ENCODE results near the gene FAM174C. TPM values are rescaled to one million over a fixed set of nuclear protein-coding genes. Genes with fewer than 3 reads are reported as not detected.

The FAM174C gene
- total RNA-seq (2022; extraction: Qiagen RNA extraction): 45.2 to 91.9 TPM (median 83.0 TPM) in 5 replicates

DNA sequence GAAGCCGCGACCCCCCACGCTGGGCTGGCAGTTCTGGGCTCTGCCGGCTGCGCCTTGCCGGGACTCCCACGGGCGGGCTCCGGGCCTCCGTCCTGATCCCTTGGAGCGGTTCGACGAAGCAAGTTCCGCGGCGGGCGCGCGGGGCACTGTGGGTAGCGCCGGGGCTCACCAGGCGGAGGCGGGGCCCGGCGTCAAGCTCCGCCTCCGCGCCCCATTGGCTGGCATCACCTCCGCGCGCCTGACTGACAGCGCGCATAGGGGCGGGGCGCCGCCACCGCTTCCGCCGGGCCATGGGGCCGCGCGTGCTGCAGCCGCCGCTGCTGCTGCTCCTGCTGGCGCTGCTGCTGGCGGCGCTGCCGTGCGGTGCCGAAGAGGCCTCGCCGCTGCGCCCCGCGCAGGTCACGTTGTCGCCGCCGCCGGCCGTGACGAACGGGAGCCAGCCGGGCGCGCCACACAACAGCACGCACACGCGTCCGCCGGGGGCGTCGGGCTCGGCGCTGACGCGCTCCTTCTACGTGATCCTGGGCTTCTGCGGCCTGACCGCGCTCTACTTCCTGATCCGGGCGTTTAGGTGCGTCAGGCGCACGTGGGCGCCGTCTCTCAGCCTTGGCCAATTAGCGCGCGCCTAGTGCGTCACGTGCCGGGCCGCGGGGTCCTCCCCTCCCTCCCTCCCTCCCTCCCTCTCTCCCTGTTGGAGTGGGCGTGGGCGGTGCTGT lies at the start of gene FAM174C:
Gene FAM174C (plus strand): TSS at position 271 of the 716 bp plus-strand sequence. CDS start 20 bp downstream, at position 291.

GRCh38 chr19:1237754-1238368 lies 37.5 kb upstream of the FAM174C start, which contains the start of gene CBARP:
Gene CBARP, minus strand, starts transcription at chr19:1238005. Its CDS starts 1,905 bp downstream, at chr19:1236100.

DNA sequence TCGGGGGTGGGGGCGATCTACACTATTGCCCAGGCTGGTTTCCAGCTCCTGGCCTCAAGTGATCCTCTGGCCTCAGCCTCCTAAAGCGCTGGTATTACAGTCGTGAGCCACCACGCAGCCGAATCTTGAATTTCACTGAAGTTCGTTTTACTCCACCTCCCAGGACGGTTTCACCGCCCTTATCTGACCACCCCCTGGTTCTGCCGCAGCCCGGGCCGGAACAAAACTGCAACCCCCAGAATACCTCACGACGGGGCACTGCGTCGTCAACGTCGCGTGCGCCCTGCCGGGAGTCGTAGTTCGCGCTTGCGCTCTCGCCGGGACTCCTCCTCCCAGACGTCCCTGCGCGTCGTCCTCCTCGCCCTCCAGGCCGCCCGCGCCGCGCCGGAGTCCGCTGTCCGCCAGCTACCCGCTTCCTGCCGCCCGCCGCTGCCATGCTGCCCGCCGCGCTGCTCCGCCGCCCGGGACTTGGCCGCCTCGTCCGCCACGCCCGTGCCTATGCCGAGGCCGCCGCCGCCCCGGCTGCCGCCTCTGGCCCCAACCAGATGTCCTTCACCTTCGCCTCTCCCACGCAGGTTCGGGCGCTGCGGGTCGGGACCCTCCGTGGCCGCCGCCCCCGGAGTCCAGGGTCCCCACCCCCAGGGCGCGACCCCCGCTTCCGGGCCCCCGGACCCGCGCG lies 33.8 kb upstream of the FAM174C start, which contains the start of gene ATP5F1D:
Gene ATP5F1D (plus strand): TSS at position 335 of the 679 bp plus-strand sequence. CDS start 100 bp downstream, at position 435.

DNA sequence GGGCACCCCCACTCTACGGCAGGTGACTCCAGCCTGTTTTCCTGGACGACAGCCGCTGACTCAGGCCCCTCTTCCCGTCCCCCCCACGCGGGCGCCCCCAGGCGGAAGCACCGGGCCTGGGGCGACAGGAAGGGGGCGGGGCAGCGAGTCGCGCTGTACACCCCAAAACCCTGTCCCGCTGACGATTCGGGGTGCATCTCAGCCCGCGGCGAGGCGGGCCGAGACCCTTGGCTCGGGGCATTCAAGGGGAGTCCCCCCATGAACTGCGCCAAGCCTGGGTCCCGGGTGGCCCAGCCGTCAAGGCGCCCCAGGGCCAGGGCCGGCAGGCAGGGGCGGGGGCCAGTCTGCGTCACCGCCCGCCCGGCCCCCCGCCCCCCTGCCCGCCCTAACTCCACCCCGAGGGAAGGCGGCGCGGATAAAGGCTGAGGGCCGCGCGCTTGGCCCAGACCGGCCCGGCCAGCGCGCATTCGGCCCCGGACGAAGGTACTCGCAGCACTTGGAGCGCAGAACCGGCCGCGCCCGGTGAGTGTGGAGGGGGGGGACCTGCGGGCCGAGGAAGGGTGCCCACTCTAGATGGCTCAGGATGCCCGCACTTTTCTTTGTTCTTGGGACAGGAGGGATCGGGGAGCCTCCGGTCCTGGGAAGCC lies 27.1 kb upstream of the FAM174C start, which contains the start of gene MIDN:
Gene MIDN (plus strand): TSS at position 445 of the 647 bp plus-strand sequence. CDS start 1,714 bp downstream, outside the sequence.

GRCh38 chr19:1269065-1269477 lies 6.3 kb upstream of the FAM174C start, which contains the start of gene CIRBP:
Gene CIRBP, plus strand, starts transcription at chr19:1269332. Its CDS starts 1,602 bp downstream, at chr19:1270934.

DNA sequence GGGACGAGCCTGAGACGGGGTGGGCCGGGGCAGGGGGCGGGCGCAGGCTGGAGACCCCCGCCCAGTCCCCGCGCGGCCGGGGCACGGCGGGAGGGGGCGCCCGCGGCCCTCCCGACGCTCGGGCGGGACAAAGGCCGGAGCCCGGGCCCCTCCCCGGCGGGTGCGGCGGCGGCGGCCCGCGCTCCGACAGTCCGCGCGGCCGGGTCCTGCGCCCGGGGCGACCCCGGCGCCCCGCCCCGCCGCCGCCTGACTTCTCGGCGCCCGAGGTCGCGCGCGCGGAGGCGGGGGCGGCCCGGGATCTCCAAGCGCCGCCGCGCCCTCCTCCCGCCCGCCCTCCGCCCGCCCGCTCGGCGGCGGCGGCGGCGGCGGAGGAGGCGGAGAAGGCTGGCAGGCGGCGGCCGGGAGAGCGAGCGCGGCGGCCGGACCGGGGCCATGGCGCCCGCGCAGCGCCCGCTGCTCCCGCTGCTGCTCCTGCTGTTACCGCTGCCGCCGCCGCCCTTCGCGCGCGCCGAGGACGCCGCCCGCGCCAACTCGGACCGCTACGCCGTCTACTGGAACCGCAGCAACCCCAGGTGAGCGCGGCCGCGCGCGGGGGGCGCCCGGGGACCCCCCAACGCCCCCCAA lies 10.5 kb downstream of the FAM174C start, which contains the start of gene EFNA2:
Gene EFNA2 (plus strand): TSS at position 137 of the 624 bp plus-strand sequence. CDS start 296 bp downstream, at position 433.

Other genes starting within 250 kb of the FAM174C start
- 77.2 to 98.9 TPM (median 91.0 TPM) in 5 replicates for gene CNN2, start 248.9 kb upstream of the FAM174C start, total RNA-seq (2022; extraction: Qiagen RNA extraction)
- 13.3 to 21.7 TPM (median 16.4 TPM) in 5 replicates for gene ABCA7, start 235.4 kb upstream of the FAM174C start, total RNA-seq (2022; extraction: Qiagen RNA extraction)
- 2.8 to 5.5 TPM (median 5.4 TPM) in 5 replicates for gene ARHGAP45, start 208.4 kb upstream of the FAM174C start, total RNA-seq (2022; extraction: Qiagen RNA extraction)
- gene POLR2E, start 180.2 kb upstream of the FAM174C start, total RNA-seq (2022; extraction: Qiagen RNA extraction): 193 to 258 TPM (median 237 TPM) in 5 replicates
- gene GPX4, start 171.5 kb upstream of the FAM174C start, total RNA-seq (2022; extraction: Qiagen RNA extraction): 415 to 542 TPM (median 517 TPM) in 5 replicates
- 22.2 to 34.9 TPM (median 32.9 TPM) in 5 replicates for gene SBNO2, start 101.3 kb upstream of the FAM174C start, total RNA-seq (2022; extraction: Qiagen RNA extraction)
- gene STK11, start 69.8 kb upstream of the FAM174C start, total RNA-seq (2022; extraction: Qiagen RNA extraction): 32.1 to 38.5 TPM (median 36.4 TPM) in 5 replicates
- 2.7 to 5.1 TPM (median 4.3 TPM) in 5 replicates for gene CBARP, start 37.5 kb upstream of the FAM174C start, total RNA-seq (2022; extraction: Qiagen RNA extraction)
- 80.5 to 189 TPM (median 176 TPM) in 5 replicates for gene ATP5F1D, start 33.8 kb upstream of the FAM174C start, total RNA-seq (2022; extraction: Qiagen RNA extraction)
- gene MIDN, start 26.9 kb upstream of the FAM174C start, total RNA-seq (2022; extraction: Qiagen RNA extraction): 50.1 to 57.1 TPM (median 55.1 TPM) in 5 replicates
- gene CIRBP, start 6.2 kb upstream of the FAM174C start, total RNA-seq (2022; extraction: Qiagen RNA extraction): 92.3 to 213 TPM (median 104 TPM) in 5 replicates
- 1.2 to 2.5 TPM (median 2.3 TPM) in 5 replicates for gene EFNA2, start 10.3 kb downstream of the FAM174C start, total RNA-seq (2022; extraction: Qiagen RNA extraction)
- 69.7 to 83.5 TPM (median 81.4 TPM) in 5 replicates for gene NDUFS7, start 108.4 kb downstream of the FAM174C start, total RNA-seq (2022; extraction: Qiagen RNA extraction)
- 26.6 to 46.5 TPM (median 44.9 TPM) in 5 replicates for gene GAMT, start 126.0 kb downstream of the FAM174C start, total RNA-seq (2022; extraction: Qiagen RNA extraction)
- gene DAZAP1, start 132.1 kb downstream of the FAM174C start, total RNA-seq (2022; extraction: Qiagen RNA extraction): 75.0 to 102 TPM (median 94.7 TPM) in 5 replicates
- gene RPS15, start 162.9 kb downstream of the FAM174C start, total RNA-seq (2022; extraction: Qiagen RNA extraction): 1,460 to 2,135 TPM (median 1,895 TPM) in 5 replicates
- gene APC2, start 174.6 kb downstream of the FAM174C start, total RNA-seq (2022; extraction: Qiagen RNA extraction): 1.1 to 2.3 TPM (median 1.8 TPM) in 5 replicates
- 10.6 to 18.4 TPM (median 17.5 TPM) in 5 replicates for gene C19orf25, start 203.7 kb downstream of the FAM174C start, total RNA-seq (2022; extraction: Qiagen RNA extraction)
- 0.62 to 0.86 TPM (median 0.67 TPM) in 5 replicates for gene PCSK4, start 214.8 kb downstream of the FAM174C start, total RNA-seq (2022; extraction: Qiagen RNA extraction)
- 4.2 to 5.9 TPM (median 5.5 TPM) in 5 replicates for gene REEP6, start 215.7 kb downstream of the FAM174C start, total RNA-seq (2022; extraction: Qiagen RNA extraction)
- gene ADAMTSL5, start 237.5 kb downstream of the FAM174C start, total RNA-seq (2022; extraction: Qiagen RNA extraction): 2.8 to 4.2 TPM (median 3.3 TPM) in 5 replicates
- gene PLK5, start 248.5 kb downstream of the FAM174C start, total RNA-seq (2022; extraction: Qiagen RNA extraction): 0.03 TPM in 1 of 5 replicates, not detected in the others